AG04449 (cell line): ENCODE measurements around the gene COPS9.

Experiments used
- CTCF ChIA-PET: fragments of 350-600 bp; formaldehyde crosslinking; extraction: SDS; loops from one replicate; lab custom pipeline; 2021; ENCODE audit warnings: antibody characterized with exemption; lab: Yijun Ruan, JAX
- POLR2A ChIA-PET: fragments of 400-600, 350-600 bp; formaldehyde crosslinking; extraction: SDS; loops from one replicate; lab custom pipeline; 2020; ENCODE audit warnings: antibody characterized with exemption, inconsistent platforms; lab: Yijun Ruan, JAX
- DNase-seq: peaks from one replicate; pipeline ENCODE4 v3.0.0-alpha.2; 2010; ENCODE audit warnings: low read depth, low spot score
- H3K4me3 ChIP-seq: 2 replicates; pipeline ENCODE4 v1.5.1; 2011; ENCODE audit warnings: low read depth, mild to moderate bottlenecking, control low read depth, low read length
- CTCF ChIP-seq: IDR thresholded peaks from one replicate; pipeline ENCODE4 v1.5.1; 2011; ENCODE audit warnings: mild to moderate bottlenecking, moderate library complexity, low read length, control low read depth, inconsistent platforms; ENCODE audit not compliant: insufficient read depth; ENCODE audit errors: missing control alignments

Gene COPS9

GRCh38 chr2:240089306-240089705 is 46.8 kb downstream of the COPS9 start:
- DNase-seq, result no peak
- TF ChIP-seq CTCF, result no peak
- ChIA-PET POLR2A (no interaction called here), CTCF (no interaction called here)
- no peak overlapping the region for H3K4me3 ChIP-seq

GRCh38 chr2:240086563-240086962 is 49.5 kb downstream of the COPS9 start:
- POLR2A ChIA-PET, result no interaction called here
- no peak overlapping the region for H3K4me3 ChIP-seq
- CTCF ChIA-PET, result no interaction called here
- TF ChIP-seq CTCF, result no peak
- DNase-seq, result no peak
